Astrocyte (in vitro differentiated cells and primary cell): Measurements from ENCODE around the gene CBX6. TPM values are rescaled to one million over a fixed set of nuclear protein-coding genes. Genes with fewer than 3 reads are reported as not detected.

Experiments used
- DNase-seq: peaks from one replicate; pipeline ENCODE4 v3.0.0-alpha.2; 2010; ENCODE audit warnings: low read depth
- FAIRE-seq: peaks from 2 replicates; lab custom pipeline; 2011; peaks lifted over from hg19 to GRCh38; lab: Jason Lieb, UNC
- H2AFZ ChIP-seq: 2 replicates; pipeline ENCODE4 v1.6.0; 2012; ENCODE audit warnings: low read depth, low read length, inconsistent platforms
- H3K27ac ChIP-seq: 2 replicates; pipeline ENCODE4 v1.5.1; 2011; ENCODE audit warnings: low read depth, low read length, inconsistent platforms
- H3K27me3 ChIP-seq: 2 replicates; pipeline ENCODE4 v1.6.0; 2011; ENCODE audit warnings: low read length, inconsistent platforms; ENCODE audit not compliant: insufficient read depth
- H3K36me3 ChIP-seq: 2 replicates; pipeline ENCODE4 v1.5.1; 2011; ENCODE audit warnings: low read length, inconsistent platforms; ENCODE audit not compliant: insufficient read depth
- H3K4me1 ChIP-seq: 2 replicates; pipeline ENCODE4 v1.5.1; 2011; ENCODE audit warnings: low read length, inconsistent platforms; ENCODE audit not compliant: insufficient read depth
- H3K4me2 ChIP-seq: 2 replicates; pipeline ENCODE4 v1.6.0; 2012; ENCODE audit warnings: low read length, inconsistent platforms
- H3K4me3 ChIP-seq: 2 replicates; pipeline ENCODE4 v1.5.1; 2011; ENCODE audit warnings: low read depth, mild to moderate bottlenecking, low read length, inconsistent platforms; ENCODE audit not compliant: insufficient read depth
- H3K79me2 ChIP-seq: 2 replicates; pipeline ENCODE4 v1.6.0; 2012; ENCODE audit warnings: mild to moderate bottlenecking, low read length, inconsistent platforms; ENCODE audit not compliant: insufficient read depth
- H3K9ac ChIP-seq: 2 replicates; pipeline ENCODE4 v1.6.0; 2012; ENCODE audit warnings: mild to moderate bottlenecking, low read length, inconsistent platforms
- H3K9me3 ChIP-seq: 2 replicates; pipeline ENCODE4 v1.5.1; 2012; ENCODE audit warnings: low read depth, mild to moderate bottlenecking, low read length, inconsistent platforms; ENCODE audit not compliant: insufficient read depth
- H4K20me1 ChIP-seq: 2 replicates; pipeline ENCODE4 v1.6.0; 2012; ENCODE audit warnings: low read length, inconsistent platforms; ENCODE audit not compliant: insufficient read depth
- H3K27ac Mint-ChIP-seq: one replicate; pipeline ENCODE4 v1.8.0; 2021; ENCODE audit warnings: mild to moderate bottlenecking, mixed read lengths; ENCODE audit not compliant: unreplicated experiment
- H3K27me3 Mint-ChIP-seq: one replicate; pipeline ENCODE4 v1.8.0; 2021; ENCODE audit warnings: low read depth, mixed read lengths; ENCODE audit not compliant: unreplicated experiment
- H3K36me3 Mint-ChIP-seq: one replicate; pipeline ENCODE4 v1.8.0; 2021; ENCODE audit warnings: low read depth, mixed read lengths; ENCODE audit not compliant: unreplicated experiment
- H3K4me1 Mint-ChIP-seq: one replicate; pipeline ENCODE4 v1.8.0; 2021; ENCODE audit warnings: low read depth, mixed read lengths; ENCODE audit not compliant: unreplicated experiment
- H3K4me3 Mint-ChIP-seq: one replicate; pipeline ENCODE4 v1.8.0; 2021; ENCODE audit warnings: mild to moderate bottlenecking, moderate library complexity, mixed read lengths; ENCODE audit not compliant: unreplicated experiment
- H3K9me3 Mint-ChIP-seq: one replicate; pipeline ENCODE4 v1.8.0; 2021; ENCODE audit warnings: mild to moderate bottlenecking, mixed read lengths; ENCODE audit not compliant: unreplicated experiment
- EZH2 ChIP-seq: IDR thresholded peaks from 2 replicates; pipeline ENCODE4 v1.6.1; 2012; ENCODE audit warnings: mild to moderate bottlenecking, low read length, inconsistent platforms; ENCODE audit not compliant: insufficient read depth
- total RNA-seq: library from RNA; stranded (reverse); gene quantifications from 2 replicates; pipeline ENCODE4 v1.2.1, GENCODE V29; 2021
- TF ChIP-seq, protein P1 (sequence below): IDR thresholded peaks from 2 replicates; pipeline ENCODE4 v1.5.1; 2011; ENCODE audit warnings: low read depth, mild to moderate bottlenecking, inconsistent platforms, low read length, moderate library complexity; ENCODE audit not compliant: insufficient read depth

CBX6 gene
- total RNA-seq, 1 donor from 2014 or later = 34.9 TPM

DNA sequence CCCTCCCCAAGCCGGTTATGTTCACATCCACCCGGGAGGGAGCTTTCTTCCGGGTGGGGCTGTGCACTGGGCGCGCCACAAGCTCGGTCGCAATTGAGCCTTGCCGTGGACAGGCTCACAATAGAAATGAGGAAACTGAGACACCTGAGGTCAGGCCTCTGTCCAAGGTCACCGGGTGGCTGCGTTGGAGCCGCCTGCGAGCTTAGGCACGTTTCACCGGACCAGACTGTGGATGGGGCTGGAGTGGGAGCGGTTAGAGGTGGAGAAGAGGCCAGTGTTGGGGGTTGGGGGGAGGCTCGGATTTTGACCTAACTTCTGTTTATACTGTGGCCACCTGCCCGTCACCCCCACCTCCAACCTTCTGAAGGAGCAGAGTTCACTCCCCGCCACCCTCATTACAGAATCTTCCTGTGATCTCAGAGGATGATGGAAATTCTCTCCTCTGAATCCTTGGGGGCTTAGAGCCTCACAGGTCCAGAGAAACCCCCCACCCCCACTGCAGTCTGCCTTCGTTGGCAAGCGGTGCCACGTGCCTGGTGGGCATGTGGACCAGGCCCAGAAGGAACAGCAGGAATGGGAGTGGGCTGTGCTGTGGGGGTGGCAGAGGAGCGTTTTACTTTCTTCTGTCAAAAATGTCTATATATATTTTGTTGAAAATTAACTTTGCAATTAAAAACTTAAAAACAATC is 27.6 kb downstream of the CBX6 start:
- Histone ChIP-seq H3K27me3 (peaks cover 13% of the 10 kb centered on the region), H3K9ac (no peak overlapping the region), H2AFZ (peak overlapping the region; percentile 45), H3K4me2 (peak overlapping the region; percentile 82), H3K4me3 (no peak overlapping the region), H4K20me1 (peaks cover 16% of the 10 kb centered on the region), H3K79me2 (no peaks in the 10 kb centered on the region), H3K9me3 (no peaks in the 10 kb centered on the region), H3K4me1 (peaks cover 7% of the 10 kb centered on the region), H3K36me3 (no peaks in the 10 kb centered on the region), H3K27ac (no peak overlapping the region)
- TF ChIP-seq EZH2 = peak; percentile 69
- TF ChIP-seq, protein P1, sequence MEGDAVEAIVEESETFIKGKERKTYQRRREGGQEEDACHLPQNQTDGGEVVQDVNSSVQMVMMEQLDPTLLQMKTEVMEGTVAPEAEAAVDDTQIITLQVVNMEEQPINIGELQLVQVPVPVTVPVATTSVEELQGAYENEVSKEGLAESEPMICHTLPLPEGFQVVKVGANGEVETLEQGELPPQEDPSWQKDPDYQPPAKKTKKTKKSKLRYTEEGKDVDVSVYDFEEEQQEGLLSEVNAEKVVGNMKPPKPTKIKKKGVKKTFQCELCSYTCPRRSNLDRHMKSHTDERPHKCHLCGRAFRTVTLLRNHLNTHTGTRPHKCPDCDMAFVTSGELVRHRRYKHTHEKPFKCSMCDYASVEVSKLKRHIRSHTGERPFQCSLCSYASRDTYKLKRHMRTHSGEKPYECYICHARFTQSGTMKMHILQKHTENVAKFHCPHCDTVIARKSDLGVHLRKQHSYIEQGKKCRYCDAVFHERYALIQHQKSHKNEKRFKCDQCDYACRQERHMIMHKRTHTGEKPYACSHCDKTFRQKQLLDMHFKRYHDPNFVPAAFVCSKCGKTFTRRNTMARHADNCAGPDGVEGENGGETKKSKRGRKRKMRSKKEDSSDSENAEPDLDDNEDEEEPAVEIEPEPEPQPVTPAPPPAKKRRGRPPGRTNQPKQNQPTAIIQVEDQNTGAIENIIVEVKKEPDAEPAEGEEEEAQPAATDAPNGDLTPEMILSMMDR = no peak
- peaks cover 1% of the 10 kb centered on the region for H3K4me1 Mint-ChIP-seq
- peaks cover 63% of the 10 kb centered on the region for H3K27me3 Mint-ChIP-seq
- no peaks in the 10 kb centered on the region for H3K9me3 Mint-ChIP-seq
- peaks cover 2% of the 10 kb centered on the region for H3K36me3 Mint-ChIP-seq
- no peak overlapping the region for H3K27ac Mint-ChIP-seq
- H3K4me3 Mint-ChIP-seq = peak overlapping the region; percentile 60
- FAIRE-seq (no peak), DNase-seq (no peak)

DNA sequence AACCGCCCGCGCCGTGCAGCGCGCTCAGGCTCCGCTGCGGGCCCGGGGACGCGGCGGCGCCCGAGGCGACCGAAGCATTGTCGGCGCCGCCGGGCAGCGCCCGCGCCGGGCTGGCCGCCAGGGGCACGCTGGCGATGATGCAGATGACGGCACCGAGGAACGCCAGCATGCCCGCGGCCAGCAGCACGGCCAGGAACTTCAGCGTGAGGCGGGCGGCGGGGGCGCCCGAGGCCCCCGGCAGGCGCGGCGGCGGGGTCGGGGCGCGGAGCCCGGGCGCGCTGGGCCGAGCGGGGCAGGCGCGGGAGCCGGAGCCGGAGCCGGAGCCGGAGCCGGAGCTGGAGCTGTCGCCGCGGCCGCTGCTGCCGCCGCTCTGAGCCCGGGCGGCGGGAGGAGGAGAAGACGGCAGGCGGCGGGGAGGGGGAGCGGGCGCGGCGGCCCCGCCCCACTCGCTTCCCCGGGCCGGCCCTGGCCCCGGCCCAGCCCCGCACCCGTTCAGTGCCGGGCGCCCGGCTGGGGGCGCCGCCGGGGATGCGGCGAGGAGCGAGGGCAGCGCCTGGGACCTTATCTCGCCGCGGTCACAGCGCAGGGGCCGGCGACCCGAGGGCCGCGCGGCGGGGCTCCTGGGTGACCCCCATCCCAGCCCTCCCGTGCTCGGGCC is 28.2 kb downstream of the CBX6 start, which contains the start of gene NPTXR:
Gene NPTXR, minus strand, starts transcription at position 372 of the 658 bp plus-strand sequence.
- H3K27ac Mint-ChIP-seq = peak within 1 kb of the TSS; percentile 53

More for the DNA sequence above, 28.2 kb downstream of the CBX6 start, which contains the start of gene NPTXR:
- Histone ChIP-seq H3K36me3 (no peaks in the 10 kb centered on the region), H3K4me3 (peak within 1 kb of the TSS; percentile 49), H3K4me2 (peak within 1 kb of the TSS; percentile 82), H4K20me1 (peaks cover 16% of the 10 kb centered on the region), H2AFZ (peak within 1 kb of the TSS; percentile 84), H3K27ac (no peak within 1 kb of the TSS), H3K79me2 (no peaks in the 10 kb centered on the region), H3K4me1 (peaks cover 7% of the 10 kb centered on the region), H3K27me3 (peaks cover 13% of the 10 kb centered on the region), H3K9ac (no peak within 1 kb of the TSS), H3K9me3 (no peaks in the 10 kb centered on the region)
- peaks cover 1% of the 10 kb centered on the region for H3K4me1 Mint-ChIP-seq
- H3K9me3 Mint-ChIP-seq = no peaks in the 10 kb centered on the region
- H3K4me3 Mint-ChIP-seq = peak within 1 kb of the TSS; percentile 81
- no peak for FAIRE-seq
- TF ChIP-seq, protein P1 = no peak
- TF ChIP-seq EZH2 = no peak
- H3K27me3 Mint-ChIP-seq = peaks cover 61% of the 10 kb centered on the region
- H3K36me3 Mint-ChIP-seq = peaks cover 2% of the 10 kb centered on the region
- DNase-seq = no peak
